ENCODE data around the gene NPY1R. TPM values are rescaled to one million over a fixed set of nuclear protein-coding genes. Genes with fewer than 3 reads are reported as not detected.

NPY1R gene
- 1 to 10 TPM in 1 of 4 donors, under 1 TPM in 3; 0.55 to 1.2 (median 0.71) TPM for total RNA-seq
- polyA plus RNA-seq: under 1 TPM; 0.29 to 0.80 (median 0.51) TPM
- long read RNA-seq, donor 1: 0 reads
- long read RNA-seq, donor 2, partial matches to known transcripts: 0 of 1 reads
- long read RNA-seq, donor 2, other reads (novel, unspliced or antisense): 0 of 1 reads

- Histone ChIP-seq H3K4me3 (peak within 1 kb of the TSS; percentile 72), H3K27me3 (ENCODE audit: insufficient read depth in 3 of 3, low read length in 2 of 3) (peaks cover 3 to 31% (median 5%) of the 10 kb centered on the region in 3 donors), H3K27ac (no peak within 1 kb of the TSS), H3K9me3 (no peaks in the 10 kb centered on the region), H3K36me3 (ENCODE audit: insufficient read depth in 1 of 2, low read depth in 1 of 2) (no peaks in the 10 kb centered on the region), H3K4me1 (peaks cover 5% of the 10 kb centered on the region)
- intact Hi-C loops (cut with DNase I): loop anchor here (1.0 to 10.0 kb wide), 5 partner anchors 225 to 835 kb away; no protein-coding TSS in a partner anchor
- peak; percentile 81 to 97 (median 91) for ATAC-seq
- TF ChIP-seq CTCF (IDR thresholded peaks at IDR 0.05): peak; percentile 61
- WGBS, 3 donors: 4 to 7% (median 7%) methylated on average over 36 of the region's 36 CpGs
- DNase-seq: peak; percentile 40 to 71
These were observed at the start of gene NPY1R for GRCh38 chr4:163332526-163333406. Gene NPY1R (minus strand): TSS chr4:163332596. CDS start chr4:163326554, 6,042 bp downstream.

GRCh38 chr4:163380703-163381102 lies 48.3 kb upstream of the NPY1R start:
- TF ChIP-seq CTCF (IDR thresholded peaks at IDR 0.05): no peak
- Histone ChIP-seq H3K27ac (no peak overlapping the region), H3K4me3 (no peak overlapping the region), H3K9me3 (no peaks in the 10 kb centered on the region), H3K27me3 (ENCODE audit: insufficient read depth in 3 of 3, low read length in 2 of 3) (no peaks in the 10 kb centered on the region), H3K4me1 (no peaks in the 10 kb centered on the region), H3K36me3 (ENCODE audit: insufficient read depth in 1 of 2, low read depth in 1 of 2) (no peaks in the 10 kb centered on the region)
- intact Hi-C loops (cut with DNase I): no loop called here
- DNase-seq (no peak), ATAC-seq (no peak)
- WGBS, 3 donors: 60 to 78% (median 63%) methylated on average over 5 of the region's 5 CpGs

- intact Hi-C loops (cut with DNase I): no loop called here
- no peak overlapping the region for H3K27ac ChIP-seq
- H3K9me3 ChIP-seq: no peaks in the 10 kb centered on the region
- DNase-seq (no peak), ATAC-seq (no peak)
- H3K27me3 ChIP-seq (ENCODE audit: insufficient read depth in 3 of 3, low read length in 2 of 3): no peaks in the 10 kb centered on the region
- TF ChIP-seq CTCF (IDR thresholded peaks at IDR 0.05): no peak
- no peaks in the 10 kb centered on the region for H3K36me3 ChIP-seq (ENCODE audit: insufficient read depth in 1 of 2, low read depth in 1 of 2)
- H3K4me1 ChIP-seq: no peaks in the 10 kb centered on the region
- H3K4me3 ChIP-seq: no peak overlapping the region
These were observed 46.3 kb upstream of the NPY1R start for GRCh38 chr4:163378661-163379060.

GRCh38 chr4:163372029-163372428 lies 39.6 kb upstream of the NPY1R start:
- H3K27ac ChIP-seq: no peak overlapping the region
- no peak for TF ChIP-seq CTCF (IDR thresholded peaks at IDR 0.05)
- no peaks in the 10 kb centered on the region for H3K4me1 ChIP-seq
- no peaks in the 10 kb centered on the region for H3K36me3 ChIP-seq (ENCODE audit: insufficient read depth in 1 of 2, low read depth in 1 of 2)
- intact Hi-C loops (cut with DNase I): no loop called here
- 89 to 96% (median 92%) methylated on average over 5 of the region's 5 CpGs for WGBS, 3 donors
- DNase-seq: no peak
- H3K4me3 ChIP-seq: no peak overlapping the region
- no peaks in the 10 kb centered on the region for H3K27me3 ChIP-seq (ENCODE audit: insufficient read depth in 3 of 3, low read length in 2 of 3)
- ATAC-seq: no peak
- no peaks in the 10 kb centered on the region for H3K9me3 ChIP-seq

Data from psoas muscle (tissue), 8 donors.